ENCODE measurements around the gene KIF6.

KIF6 gene

GRCh38 chr6:39590871-39591393, 134.3 kb downstream of the KIF6 start:
- no peak for DNase-seq

- DNase-seq: no peak
Observed at GRCh38 chr6:39587080-39587479, 138.1 kb downstream of the KIF6 start.

GRCh38 chr6:39585641-39586040, 139.6 kb downstream of the KIF6 start:
- DNase-seq: no peak

- no peak for DNase-seq
Observed at GRCh38 chr6:39577446-39578165, 147.6 kb downstream of the KIF6 start.

- DNase-seq: no peak
Observed at GRCh38 chr6:39576556-39577303, 148.5 kb downstream of the KIF6 start.

- no peak for DNase-seq
Observed at GRCh38 chr6:39574991-39575390, 150.2 kb downstream of the KIF6 start.

GRCh38 chr6:39573541-39573940, 151.7 kb downstream of the KIF6 start:
- DNase-seq: no peak

GRCh38 chr6:39572661-39573340, 152.4 kb downstream of the KIF6 start:
- DNase-seq: no peak

- DNase-seq: no peak
Observed at GRCh38 chr6:39568896-39569295, 156.3 kb downstream of the KIF6 start.

GRCh38 chr6:39567091-39567490, 158.1 kb downstream of the KIF6 start:
- DNase-seq: no peak

- DNase-seq: no peak
Observed at GRCh38 chr6:39566456-39566855, 158.8 kb downstream of the KIF6 start.

GRCh38 chr6:39565956-39566355, 159.3 kb downstream of the KIF6 start:
- no peak for DNase-seq

- no peak for DNase-seq
Observed at GRCh38 chr6:39563566-39564311, 161.5 kb downstream of the KIF6 start.

- DNase-seq: no peak
Observed at GRCh38 chr6:39561536-39562266, 163.5 kb downstream of the KIF6 start.

GRCh38 chr6:39560915-39561314, 164.3 kb downstream of the KIF6 start:
- DNase-seq: no peak

GRCh38 chr6:39558591-39559190, 166.5 kb downstream of the KIF6 start:
- no peak for DNase-seq

- no peak for DNase-seq
Observed at GRCh38 chr6:39558079-39558478, 167.1 kb downstream of the KIF6 start.

GRCh38 chr6:39555136-39555535, 170.1 kb downstream of the KIF6 start:
- DNase-seq: no peak

GRCh38 chr6:39553860-39554802, 171.1 kb downstream of the KIF6 start:
- no peak for DNase-seq

- no peak for DNase-seq
Observed at GRCh38 chr6:39553029-39553428, 172.2 kb downstream of the KIF6 start.

- DNase-seq: no peak
Observed at GRCh38 chr6:39550191-39550590, 175.0 kb downstream of the KIF6 start.

Data from activated naive CD4-positive, alpha-beta T cell (primary cell).